Spleen (tissue), 7 donors: ENCODE measurements around the gene RAB30.

Experiments
- POLR2A ChIP-seq, 3 donors: fragments of 450-650 bp; IDR thresholded peaks; one replicate each; pipeline ENCODE4 v1.5.1; 2017; ENCODE audit warnings: antibody characterized with exemption in 3 of 3, mild to moderate bottlenecking in 1 of 3
- POLR2AphosphoS5 ChIP-seq, 3 donors: sonication (generic); formaldehyde crosslinking; IDR thresholded peaks; one replicate each; pipeline ENCODE4 v1.5.1; 2017; ENCODE audit warnings: antibody characterized with exemption in 3 of 3
- TF ChIP-seq, protein P1 (sequence below), 11 experiments: fragments of 200-600 bp in 7 of 11; fragments of 450-650 bp in 4 of 11; sonication (generic) in 4 of 11; IDR thresholded peaks in 8 of 11; conservative IDR thresholded peaks in 3 of 11; 1 replicate in 7 of 11; 2 replicates in 4 of 11; pipeline versions ENCODE4 v1.4.0 to v1.8.0; 2016 to 2021; ENCODE audit warnings: antibody characterized with exemption in 11 of 11, inconsistent platforms in 4 of 11, mild to moderate bottlenecking in 1 of 11
- donor health status: DM: no; HTN: no; CAD: no; lungs with moderate emphysema.
- donor health status: DM: no; HTN: no; CAD: no.
- donor health status: DM: no; HTN: no; CAD: no.

DNA sequence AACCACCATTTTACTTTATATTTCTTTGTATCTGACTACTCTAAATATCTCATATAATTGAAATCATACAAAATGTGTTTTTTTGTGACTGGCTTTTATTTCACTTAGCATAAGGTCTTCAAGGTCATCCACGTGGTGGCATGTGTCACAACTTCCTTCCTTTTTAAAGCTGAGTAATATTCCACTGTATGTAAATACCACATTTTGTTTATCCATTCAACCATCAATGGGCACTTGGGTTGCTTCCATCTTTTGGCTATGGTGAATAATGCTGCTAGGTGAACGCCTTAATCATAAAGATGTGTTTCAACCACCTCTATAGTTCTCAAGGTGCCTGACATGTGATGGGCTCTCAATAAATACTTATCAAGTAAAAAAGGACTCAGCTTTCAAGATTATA is 15.5 kb downstream of the RAB30 start:
- TF ChIP-seq POLR2AphosphoS5 (IDR thresholded peaks at IDR 0.05) (no peak), POLR2A (IDR thresholded peaks at IDR 0.05) (no peak)
- TF ChIP-seq, protein P1, sequence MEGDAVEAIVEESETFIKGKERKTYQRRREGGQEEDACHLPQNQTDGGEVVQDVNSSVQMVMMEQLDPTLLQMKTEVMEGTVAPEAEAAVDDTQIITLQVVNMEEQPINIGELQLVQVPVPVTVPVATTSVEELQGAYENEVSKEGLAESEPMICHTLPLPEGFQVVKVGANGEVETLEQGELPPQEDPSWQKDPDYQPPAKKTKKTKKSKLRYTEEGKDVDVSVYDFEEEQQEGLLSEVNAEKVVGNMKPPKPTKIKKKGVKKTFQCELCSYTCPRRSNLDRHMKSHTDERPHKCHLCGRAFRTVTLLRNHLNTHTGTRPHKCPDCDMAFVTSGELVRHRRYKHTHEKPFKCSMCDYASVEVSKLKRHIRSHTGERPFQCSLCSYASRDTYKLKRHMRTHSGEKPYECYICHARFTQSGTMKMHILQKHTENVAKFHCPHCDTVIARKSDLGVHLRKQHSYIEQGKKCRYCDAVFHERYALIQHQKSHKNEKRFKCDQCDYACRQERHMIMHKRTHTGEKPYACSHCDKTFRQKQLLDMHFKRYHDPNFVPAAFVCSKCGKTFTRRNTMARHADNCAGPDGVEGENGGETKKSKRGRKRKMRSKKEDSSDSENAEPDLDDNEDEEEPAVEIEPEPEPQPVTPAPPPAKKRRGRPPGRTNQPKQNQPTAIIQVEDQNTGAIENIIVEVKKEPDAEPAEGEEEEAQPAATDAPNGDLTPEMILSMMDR (IDR thresholded peaks at IDR 0.05 in 8 of 11, conservative IDR thresholded peaks at IDR 0.05 in 3 of 11): no peak
